ENCODE results near the gene BCL3. TPM values are rescaled to one million over a fixed set of nuclear protein-coding genes. Genes with fewer than 3 reads are reported as not detected.

The BCL3 gene
- total and polyA plus RNA-seq, 2 of the 13 experiments (the other 11 are each of a cell fraction or from before 2014, with no cell fraction given): 2.3 to 4.0 TPM

DNA sequence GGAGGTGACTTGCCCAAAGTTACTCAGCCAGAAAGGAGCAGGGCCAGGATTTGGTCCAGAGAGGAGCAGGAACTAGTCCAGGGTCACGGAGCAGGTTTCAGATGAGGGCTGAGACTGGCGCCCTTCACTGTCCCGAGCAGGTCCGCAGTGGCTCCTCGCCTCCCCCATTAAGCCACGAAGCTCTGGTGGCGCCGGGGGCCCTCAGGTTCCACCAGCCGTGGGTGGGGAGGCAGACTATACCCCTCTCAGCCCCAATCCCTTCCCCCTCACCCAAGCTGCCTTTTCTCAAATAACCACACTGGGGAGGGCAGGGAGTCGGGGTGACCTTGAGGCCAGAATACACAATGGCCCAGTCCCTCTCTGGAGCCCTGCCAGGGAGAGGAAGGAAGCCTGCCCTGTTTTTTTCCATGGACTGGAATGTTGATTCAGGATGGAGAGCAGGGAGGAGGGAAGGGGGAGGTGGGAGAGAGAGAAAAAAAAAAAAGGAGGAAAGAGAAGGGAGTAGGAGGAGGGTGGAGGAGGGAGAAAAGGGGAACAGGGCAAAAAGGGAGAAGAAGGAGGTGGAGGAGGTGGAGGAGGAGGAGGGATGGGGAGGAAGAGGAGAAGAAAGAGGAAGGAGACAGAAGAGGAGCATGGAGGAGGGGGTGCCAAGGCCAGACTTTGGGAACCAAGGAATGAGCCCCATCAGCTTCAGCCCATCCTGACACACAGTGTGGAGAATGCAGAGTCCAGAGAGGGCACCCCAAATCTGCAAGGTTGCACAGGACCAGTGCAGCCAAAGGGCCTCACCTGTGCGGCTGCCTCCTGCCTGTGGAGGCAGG, 29.9 kb upstream of the BCL3 start (continued):
- TF ChIP-seq ZNF292 (CRISPR knock-in tag; IDR thresholded peaks at IDR 0.05; ENCODE audit: borderline replicate concordance, low read depth) (peak; percentile 76; the same call in 1 of the 2 replicates), ZNF446 (CRISPR knock-in tag; IDR thresholded peaks at IDR 0.05) (no peak), SUZ12 (IDR thresholded peaks at IDR 0.05; ENCODE audit: low read depth, low read length) (no peak), NPAS2 (CRISPR knock-in tag; IDR thresholded peaks at IDR 0.05; ENCODE audit: borderline replicate concordance) (no peak), MIXL1 (CRISPR knock-in tag; IDR thresholded peaks at IDR 0.05) (peak; percentile 29; the same call in 1 of the 2 replicates), NFYC (CRISPR knock-in tag; IDR thresholded peaks at IDR 0.05) (no peak), SNAPC2 (CRISPR knock-in tag; IDR thresholded peaks at IDR 0.05) (peak; percentile 57; the same call in 1 of the 2 replicates), HOXA5 (CRISPR knock-in tag; IDR thresholded peaks at IDR 0.05) (peak; percentile 50; the same call in 1 of the 2 replicates), PITX1 (CRISPR knock-in tag; IDR thresholded peaks at IDR 0.05) (peak; percentile 78), ATRX (CRISPR knock-in tag; IDR thresholded peaks at IDR 0.05; ENCODE audit: borderline replicate concordance) (no peak), ZBED4 (CRISPR knock-in tag; IDR thresholded peaks at IDR 0.05; ENCODE audit: borderline replicate concordance) (no peak; the same call in 1 of the 2 replicates), ZNF274 (CRISPR knock-in tag; IDR thresholded peaks at IDR 0.05) (0 out of 2 replicates have a peak, but pooled peaks have one; percentile 45), ZFYVE20 (CRISPR knock-in tag; IDR thresholded peaks at IDR 0.05; ENCODE audit: borderline replicate concordance, low read depth) (no peak), NFRKB (IDR thresholded peaks at IDR 0.05) (no peak), ZNF138 (CRISPR knock-in tag; IDR thresholded peaks at IDR 0.05; ENCODE audit: low read depth) (peak; percentile 36; the same call in 1 of the 2 replicates), ZNF710 (CRISPR knock-in tag; IDR thresholded peaks at IDR 0.05; ENCODE audit: borderline replicate concordance) (peak; percentile 99), ZNF264 (CRISPR knock-in tag; IDR thresholded peaks at IDR 0.05) (no peak), ZNF253 (CRISPR knock-in tag; IDR thresholded peaks at IDR 0.05; ENCODE audit: borderline replicate concordance) (no peak), YEATS4 (CRISPR knock-in tag; IDR thresholded peaks at IDR 0.05; ENCODE audit: borderline replicate concordance) (peak; percentile 59; the same call in 1 of the 2 replicates), NFYB (CRISPR knock-in tag; IDR thresholded peaks at IDR 0.05) (no peak), POGZ (CRISPR knock-in tag; IDR thresholded peaks at IDR 0.05) (no peak)
- TF ChIP-seq, protein P1, sequence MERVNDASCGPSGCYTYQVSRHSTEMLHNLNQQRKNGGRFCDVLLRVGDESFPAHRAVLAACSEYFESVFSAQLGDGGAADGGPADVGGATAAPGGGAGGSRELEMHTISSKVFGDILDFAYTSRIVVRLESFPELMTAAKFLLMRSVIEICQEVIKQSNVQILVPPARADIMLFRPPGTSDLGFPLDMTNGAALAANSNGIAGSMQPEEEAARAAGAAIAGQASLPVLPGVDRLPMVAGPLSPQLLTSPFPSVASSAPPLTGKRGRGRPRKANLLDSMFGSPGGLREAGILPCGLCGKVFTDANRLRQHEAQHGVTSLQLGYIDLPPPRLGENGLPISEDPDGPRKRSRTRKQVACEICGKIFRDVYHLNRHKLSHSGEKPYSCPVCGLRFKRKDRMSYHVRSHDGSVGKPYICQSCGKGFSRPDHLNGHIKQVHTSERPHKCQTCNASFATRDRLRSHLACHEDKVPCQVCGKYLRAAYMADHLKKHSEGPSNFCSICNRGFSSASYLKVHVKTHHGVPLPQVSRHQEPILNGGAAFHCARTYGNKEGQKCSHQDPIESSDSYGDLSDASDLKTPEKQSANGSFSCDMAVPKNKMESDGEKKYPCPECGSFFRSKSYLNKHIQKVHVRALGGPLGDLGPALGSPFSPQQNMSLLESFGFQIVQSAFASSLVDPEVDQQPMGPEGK (CRISPR knock-in tag; IDR thresholded peaks at IDR 0.05): peak; percentile 99
